Suppressor macrophage treated with lipopolysaccharide for 4 hours (primary cell): ENCODE measurements around the gene SLC25A26.
"Not testable (repeated sequence)": the region's sequence is repeated elsewhere in the genome, so short reads cannot be mapped to it uniquely, and the experiment has no call there.

ENCODE experiments used
- DNase-seq: peaks from one replicate; pipeline ENCODE4 v3.0.0-alpha.2; 2020

The SLC25A26 gene

DNA sequence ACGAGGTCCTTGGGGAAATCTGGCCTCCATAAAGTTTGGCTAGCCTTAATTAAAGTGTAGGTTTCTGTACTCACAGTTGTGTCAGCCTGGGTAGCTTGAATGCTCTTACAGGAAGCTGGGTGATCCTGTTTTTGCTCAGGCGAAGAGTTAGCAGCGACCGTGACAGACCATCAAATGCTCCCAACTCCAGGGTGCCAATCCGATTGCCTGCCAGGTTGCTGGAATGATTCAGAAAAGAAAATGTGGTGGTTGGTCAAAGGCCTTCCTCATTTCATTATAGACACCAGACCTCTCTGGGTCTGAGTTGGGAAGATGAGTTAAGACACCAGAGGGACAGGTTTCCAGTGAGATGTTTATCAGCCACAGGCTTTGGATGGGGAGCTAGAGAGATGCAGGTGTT lies 194.0 kb downstream of the SLC25A26 start:
- DNase-seq = no peak

DNA sequence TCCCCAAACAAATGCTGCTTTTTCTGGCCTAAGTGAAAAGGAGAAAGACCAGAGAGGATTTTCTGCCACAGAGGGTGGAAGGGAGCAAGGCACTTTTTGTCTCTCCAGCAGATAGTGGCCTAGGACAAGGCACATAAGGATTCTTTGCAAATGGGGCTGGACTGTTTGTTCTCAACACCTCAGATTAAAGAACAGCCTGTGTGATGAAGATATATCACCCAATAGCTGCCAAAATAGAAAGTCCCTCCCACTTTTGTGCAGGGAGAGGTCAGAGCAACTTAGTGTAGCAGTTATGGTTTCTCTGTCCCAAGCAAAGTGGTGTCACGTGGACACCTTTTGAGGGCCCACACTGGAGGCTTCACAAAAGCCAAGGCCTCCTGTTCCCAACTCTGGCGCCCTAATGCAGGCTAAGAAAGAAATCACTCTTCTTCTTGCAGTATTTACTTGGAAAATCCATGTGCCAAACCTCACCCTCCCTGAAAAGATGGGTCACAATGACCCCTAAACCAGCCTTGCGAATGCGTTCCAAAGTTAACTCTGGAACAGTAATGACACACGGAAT lies 195.1 kb downstream of the SLC25A26 start:
- no peak for DNase-seq

DNA sequence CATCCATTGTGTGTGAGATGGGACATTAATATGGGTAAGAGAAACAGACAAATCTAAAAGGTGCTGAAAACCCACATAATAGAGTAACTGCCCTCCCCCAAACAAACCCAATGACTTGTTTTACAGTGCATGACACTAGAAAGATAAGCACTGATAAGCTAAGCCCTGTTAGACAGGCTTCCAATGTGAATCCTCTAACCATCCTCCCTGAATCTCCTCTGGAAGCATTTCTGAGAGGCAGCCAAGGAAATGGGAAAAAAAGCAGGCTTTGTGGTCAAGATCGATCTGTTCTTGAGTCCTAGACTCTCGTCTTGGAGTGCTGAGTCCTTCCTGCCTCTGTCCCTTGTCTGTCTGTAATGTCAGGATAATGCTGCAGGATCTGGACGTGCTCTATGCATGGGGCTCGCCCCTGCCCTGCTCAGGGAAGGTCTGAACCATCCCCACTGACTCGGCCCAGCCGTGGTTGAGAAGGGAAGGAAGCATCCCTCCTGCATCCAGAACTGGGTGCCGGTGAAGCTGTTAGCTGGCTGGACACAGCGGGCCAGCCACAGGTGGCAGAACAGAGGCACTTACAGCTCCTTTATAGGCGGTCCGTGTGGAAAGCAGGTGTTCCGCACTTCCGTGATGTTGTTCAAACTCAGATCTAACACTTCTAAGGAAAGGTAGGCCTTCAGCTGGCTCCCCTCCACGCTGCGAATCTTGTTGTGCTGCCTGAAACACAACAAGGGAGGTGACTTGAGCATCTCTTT lies 195.9 kb downstream of the SLC25A26 start:
- DNase-seq = no peak

DNA sequence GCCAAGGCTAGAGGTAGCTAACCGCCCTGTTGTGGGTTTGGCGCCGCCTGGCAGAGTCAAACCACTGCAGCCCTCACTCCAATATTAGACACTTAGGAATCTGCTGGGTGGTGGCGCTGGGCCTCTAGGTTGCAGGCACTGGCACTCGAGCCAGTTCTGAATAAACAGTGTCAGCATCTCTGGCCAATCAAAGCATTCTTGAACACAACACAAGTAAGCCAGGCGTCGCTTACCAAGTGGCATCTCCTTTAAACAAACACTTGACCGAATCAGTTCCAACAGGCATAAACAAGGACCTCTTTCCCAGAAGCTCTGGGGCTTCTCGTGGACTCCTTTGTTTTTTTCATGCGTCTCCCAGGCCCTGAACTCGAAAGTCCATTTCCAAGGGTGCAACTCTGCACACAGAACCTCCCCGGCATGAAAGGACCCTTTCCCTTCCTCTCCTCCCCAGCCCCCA lies 197.7 kb downstream of the SLC25A26 start:
- DNase-seq = no peak

DNA sequence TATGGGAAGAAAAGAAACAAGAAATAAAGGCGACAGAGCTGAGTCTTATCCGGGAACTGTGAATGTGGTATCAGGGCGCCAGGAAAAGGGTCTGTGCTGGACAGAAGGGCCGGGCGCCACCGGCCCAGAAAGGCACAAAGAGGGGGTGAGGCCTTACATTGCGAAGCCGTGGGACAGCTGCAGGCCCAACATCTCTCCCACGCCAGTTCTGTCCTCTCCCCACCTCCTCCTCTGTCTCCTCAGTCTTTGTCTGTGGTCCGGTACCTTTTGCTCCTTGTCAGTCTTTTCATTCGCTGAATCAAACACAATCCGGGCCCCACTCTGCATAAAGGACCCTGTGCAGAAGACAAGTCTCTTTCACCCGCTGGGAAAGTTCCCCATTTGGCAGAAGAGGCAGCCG lies 198.2 kb downstream of the SLC25A26 start:
- DNase-seq = no peak

DNA sequence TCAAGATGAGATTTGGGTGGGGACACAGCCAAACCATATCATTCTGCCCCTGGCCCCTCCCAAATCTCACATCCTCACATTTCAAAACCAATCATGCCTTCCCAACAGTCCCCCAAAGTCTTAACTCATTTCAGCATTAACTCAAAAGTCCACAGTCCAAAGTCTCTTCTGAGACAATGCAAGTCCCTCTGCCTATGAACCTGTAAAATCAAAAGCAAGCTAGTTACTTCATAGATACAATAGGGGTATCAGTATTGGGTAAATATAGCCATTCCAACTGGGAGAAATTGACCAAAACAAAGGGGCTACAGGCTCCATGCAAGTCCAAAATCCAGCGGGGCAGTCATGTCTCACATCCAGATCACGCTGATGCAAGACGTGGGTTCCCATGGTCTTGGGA lies 200.3 kb downstream of the SLC25A26 start:
- not testable (repeated sequence) for DNase-seq

DNA sequence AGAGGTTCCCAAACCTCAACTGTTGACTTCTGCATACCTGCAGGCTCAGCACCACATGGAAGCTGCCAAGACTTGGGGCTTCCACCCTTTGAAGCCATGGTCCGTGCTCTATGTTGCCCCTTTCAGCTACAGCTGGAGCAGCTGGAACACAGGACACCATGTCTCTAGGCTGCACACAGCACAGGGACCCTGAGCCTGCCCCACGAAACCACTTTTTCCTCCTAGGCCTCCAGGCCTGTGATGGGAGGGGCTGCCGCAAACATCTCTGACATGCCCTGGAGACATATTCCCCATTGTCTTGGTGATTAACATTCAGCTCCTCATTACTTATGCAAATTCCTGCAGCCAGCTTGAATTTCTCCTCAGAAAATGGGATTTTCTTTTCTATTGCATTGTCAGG lies 201.1 kb downstream of the SLC25A26 start:
- DNase-seq = not testable (repeated sequence)

DNA sequence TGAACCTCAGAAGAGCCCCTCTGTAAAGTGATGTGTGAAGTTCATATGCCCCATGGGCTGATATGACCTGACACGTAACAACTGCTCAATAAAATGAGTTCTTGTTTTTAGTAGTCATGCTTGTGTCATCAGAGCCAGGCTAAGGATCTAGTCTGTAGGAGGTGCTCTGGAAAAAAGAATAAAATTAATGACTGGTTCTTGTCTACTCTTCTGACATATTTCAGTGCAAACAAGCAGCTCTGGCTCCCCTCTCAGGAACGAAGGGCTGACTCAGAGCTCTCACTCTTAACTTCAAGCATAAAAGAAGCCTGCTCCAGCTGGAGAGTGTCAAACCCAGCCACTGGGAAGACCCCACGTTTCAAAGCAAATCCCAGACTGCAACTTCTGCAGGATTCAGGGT lies 203.0 kb downstream of the SLC25A26 start:
- no peak for DNase-seq

DNA sequence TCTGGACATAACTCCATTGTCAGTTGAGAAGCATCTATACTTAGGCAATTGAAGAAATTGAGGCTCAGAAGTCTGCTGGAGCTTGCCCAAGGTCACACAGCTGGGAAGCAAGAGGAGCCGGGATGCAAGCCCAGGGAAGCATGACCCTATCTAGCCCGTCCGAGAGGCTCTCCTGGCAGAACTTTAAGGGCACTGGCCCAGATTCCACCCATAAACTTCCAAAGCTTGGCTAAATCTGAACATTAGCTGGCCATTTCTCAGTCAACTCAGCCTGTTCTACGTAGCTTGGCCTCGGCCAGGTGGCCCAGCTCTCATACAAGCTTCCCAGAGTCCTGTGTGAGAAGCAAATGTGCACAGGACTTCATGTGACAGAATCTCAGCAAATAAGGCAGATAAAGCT lies 204.2 kb downstream of the SLC25A26 start:
- no peak for DNase-seq

DNA sequence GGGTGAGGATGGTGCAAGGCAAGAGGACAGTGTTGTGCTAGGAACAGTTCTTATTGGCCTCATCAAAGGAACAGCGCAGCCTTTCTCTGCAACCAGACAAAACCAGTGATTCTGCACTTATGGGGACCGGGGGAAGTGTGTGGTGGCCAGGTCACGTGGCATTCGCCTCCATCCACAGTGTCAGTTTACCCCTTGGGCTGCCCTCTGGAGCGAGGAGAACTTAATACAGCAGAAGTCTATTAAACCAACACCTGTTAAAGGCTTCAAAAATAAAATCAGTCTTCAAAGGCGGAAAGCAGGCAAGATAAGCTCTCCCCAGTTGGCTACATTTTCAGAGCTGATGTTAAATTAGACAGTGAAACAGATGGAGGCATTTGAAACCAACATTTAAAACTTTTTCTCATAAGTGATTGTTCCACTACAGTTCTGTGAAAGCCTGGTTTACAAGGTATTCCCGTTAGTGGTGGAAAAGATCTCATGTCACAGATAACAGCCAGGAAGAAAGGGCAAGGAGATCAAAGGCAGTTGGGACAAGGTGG lies 204.8 kb downstream of the SLC25A26 start:
- no peak for DNase-seq

DNA sequence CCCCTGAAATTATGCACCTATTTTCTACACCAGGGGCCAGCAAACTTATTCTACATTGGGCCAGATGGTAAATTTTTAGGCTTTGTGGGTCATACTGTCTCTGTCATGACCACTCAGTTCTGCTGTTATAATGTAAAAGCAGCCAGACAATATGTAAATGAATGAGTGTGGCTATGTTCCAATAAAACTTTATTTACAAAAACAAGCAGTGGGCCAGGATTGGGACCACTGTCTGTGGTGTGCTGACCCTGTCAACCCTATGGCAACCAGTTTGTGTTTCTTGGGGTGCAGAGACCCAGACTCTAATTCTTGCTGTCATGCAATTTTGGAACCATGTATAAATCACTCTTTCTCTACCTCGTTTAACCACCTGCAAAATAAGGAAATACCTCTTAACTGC lies 205.3 kb downstream of the SLC25A26 start:
- no peak for DNase-seq

DNA sequence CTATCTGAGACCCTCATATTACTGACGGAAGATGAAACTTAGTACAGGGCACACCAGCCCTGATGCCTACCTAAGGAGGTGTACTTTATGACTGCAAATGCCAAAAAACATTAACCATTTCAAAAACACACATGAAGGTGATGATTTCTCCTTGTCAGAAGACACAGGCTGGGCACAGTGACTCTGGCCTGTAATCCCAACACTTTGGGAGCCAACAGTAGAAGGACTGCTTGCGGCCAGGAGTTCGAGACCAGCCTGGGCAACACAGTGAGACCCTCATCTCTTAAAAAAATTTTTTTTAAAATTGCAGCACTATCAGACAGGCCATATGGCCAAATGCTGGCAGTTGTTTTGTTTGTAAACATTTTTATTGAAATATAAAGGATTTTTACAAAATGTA lies 206.6 kb downstream of the SLC25A26 start:
- no peak for DNase-seq

DNA sequence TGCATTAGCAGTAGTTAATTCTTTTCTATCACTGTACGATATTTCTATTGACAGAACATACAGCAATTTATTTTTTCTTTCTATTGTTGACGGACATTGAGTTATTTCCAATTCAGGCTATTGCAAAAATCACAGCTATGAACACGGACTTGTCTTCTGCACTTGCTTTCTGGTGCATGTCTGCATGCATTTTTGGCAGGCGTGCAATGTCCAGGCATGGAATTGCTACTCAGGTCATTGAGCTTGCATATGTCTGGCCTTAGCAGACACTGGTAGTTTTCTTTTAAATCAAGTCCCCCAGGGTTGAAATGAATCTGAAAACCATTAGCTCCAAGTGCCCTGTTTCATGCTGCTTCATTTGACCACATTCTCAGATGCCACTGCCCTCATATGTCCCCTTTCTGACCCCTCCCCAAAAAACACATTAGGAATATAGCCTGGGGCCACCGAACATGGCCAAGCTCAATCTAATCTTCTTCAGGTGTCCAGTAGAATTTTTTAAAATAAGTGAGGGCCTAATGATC lies 207.2 kb downstream of the SLC25A26 start:
- DNase-seq = no peak
